GM19455 (cell line): Measurements from ENCODE around the gene FOS.

Experiments used
- ATAC-seq: cut with Tn5 transposase; IDR thresholded peaks from one replicate; pipeline ENCODE4 v1.9.1; 2021; ENCODE audit not compliant: unreplicated experiment

Gene FOS

DNA sequence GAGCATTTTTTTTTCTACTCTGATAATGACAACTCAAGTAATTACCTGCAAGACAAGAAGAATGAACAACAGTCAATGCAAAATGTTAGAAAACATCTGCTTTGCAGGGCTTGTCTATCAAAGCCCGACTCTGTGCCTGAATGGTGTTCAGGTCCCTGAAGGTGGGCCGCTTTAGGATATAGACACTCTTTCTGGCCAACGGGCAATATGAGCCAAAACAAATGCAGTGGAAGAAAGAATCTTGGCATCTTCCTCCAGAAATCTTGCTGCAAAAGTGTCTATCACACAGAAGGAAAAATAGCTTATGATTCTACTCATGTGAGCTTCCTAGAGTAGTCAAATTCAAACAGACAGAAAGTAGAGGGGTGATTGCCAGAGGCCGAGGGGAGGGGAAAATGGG is 32.7 kb downstream of the FOS start:
- no peak for ATAC-seq

DNA sequence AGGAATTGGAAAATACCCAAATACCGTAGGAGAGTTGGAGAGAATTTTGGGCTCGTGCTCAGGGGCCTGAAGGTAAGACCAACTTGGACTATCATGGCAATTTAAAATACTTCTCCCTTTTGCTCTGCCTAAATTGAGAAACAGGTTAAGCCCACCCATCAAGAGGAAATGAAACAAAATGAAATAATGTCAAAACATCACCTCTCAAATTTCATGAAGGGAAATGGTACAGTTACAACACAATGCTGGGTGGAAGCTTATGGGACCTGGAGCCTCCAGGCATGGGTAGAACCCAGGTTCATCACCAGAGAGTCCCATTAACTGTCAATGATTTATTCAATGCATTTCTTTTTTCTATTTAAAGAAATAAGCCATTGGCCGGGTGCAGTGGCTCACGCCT is 33.7 kb downstream of the FOS start:
- no peak for ATAC-seq

DNA sequence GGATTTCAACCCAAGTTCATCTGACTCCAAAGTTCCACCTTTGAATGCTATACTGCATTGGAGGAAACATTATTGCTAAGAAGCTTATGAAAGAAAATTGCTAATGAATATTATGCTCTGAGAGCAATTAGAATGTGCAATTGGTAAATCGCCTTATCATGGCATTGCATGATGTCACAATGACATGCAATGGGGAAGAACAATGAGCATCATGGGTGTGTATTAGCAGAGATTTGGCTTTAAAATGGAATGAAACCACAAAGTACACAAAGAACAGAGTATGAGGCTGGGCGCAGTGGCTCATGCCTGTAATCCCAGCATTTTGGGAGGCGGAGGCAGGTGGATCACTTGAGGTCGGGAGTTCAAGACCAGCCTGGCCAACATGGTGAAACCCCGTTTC is 34.7 kb downstream of the FOS start:
- ATAC-seq: no peak

DNA sequence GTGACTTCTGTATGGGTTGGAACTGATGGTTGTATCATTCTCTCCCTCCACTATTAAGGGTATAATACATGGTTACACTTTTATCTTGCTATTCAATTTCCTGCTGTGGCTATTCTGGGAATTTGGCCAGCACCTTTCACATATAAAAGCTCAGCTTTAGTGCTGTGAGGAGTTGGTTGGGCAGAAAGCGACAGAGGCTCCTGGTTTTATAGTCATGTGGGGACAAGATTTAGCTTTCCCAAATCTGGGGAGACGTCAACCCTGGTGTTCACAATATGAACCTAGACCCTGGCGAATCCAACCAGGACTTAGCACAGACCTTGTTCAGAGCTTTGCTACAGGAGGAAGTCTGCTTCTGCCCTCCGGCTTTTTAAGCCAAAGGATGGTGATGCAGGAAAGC is 36.5 kb downstream of the FOS start:
- no peak for ATAC-seq

DNA sequence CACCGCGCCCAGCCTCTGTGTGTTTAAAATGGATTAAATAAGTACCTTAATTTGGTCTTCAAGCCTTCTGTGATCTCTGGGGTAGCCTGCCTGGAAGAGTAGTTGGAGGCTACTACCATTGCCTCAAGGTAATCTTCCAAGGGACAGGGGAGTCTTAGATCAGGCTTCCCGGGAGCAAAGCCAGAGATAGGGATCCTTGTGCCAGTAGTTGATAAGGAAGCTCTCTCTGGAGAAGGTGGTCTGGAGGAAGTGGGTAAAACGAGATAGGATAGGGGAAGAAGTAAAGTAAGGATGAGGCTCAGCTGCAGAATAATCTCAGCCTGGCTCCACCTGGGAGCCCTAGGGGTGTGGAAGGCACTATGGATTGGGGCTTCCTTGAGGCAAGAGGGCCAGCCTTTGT is 38.5 kb downstream of the FOS start:
- no peak for ATAC-seq

DNA sequence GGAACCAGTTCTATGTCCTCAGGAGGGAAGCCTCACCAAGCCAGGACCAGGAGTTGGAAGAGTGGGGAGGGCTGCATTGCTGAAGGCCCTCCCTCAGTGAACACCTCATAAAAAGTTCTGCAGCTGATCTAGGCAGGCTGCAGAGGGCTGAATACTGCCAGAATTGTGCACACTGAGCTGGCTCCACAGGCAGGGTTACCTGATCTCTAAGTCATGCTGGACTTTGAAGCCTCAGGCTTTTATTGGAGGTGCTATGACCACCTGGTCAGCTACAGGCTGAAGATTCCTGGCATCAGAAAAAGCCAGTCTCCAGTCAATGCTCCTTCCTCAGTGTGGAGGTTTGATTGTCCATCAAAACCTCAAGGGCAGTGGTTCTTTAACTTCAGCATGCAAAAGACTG is 39.7 kb downstream of the FOS start:
- no peak for ATAC-seq

DNA sequence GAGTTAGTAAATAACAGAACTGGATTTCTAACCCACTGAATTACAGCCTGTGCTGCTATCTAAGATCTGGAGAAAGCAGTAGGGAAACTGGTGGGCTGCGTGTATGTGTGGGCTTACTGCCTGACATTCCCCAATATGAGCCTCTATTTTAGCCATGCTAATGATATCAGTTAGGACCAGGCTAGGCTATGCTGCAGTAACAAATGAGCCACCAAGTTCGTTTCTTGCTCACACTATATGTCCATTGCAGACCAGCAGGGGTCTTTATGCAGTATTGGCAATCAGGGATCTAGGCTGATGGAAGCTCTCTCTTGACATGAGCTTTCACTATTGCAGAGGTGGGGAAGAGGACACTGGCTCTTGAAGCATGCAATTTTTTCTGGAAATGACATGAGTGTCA is 40.4 kb downstream of the FOS start:
- ATAC-seq: no peak

DNA sequence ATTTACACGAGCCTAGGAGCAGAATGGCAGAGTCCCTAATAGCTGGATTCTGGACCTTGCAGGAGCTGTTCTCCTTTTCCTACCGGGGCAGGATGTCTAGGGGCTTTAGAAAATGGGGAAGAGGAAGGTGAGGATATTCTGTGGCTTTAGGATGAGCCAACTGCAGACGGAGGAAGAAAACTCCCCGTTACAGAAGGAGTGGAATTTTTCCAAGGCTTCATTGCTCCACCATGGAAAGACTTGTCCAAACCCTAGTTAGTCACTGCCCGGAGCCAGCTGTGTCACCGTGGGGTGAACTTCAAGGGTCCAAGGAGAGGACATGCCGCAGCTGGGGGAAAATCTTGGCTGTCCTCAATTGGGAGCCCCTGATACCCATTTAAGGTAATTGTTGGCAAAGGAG is 41.6 kb downstream of the FOS start:
- no peak for ATAC-seq

DNA sequence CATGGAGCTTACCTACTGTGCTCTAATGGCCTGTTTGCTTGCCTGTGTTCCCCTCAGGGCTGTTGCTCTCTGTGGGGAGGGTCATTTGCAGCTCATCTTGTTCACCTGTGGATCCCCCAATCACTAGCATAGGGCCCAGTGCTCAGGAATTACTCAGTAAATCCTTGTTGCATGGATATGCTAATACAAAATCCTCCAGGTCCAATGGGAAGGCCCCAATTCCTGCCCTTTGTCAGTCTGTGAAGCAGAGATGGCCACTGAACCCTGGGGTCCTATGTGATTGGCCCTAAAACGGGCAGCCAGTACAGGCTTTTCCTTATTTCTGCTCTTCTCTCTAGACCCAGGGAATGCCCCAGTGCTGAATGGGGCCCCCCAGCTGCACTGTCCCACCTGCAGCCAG is 44.1 kb downstream of the FOS start:
- no peak for ATAC-seq

DNA sequence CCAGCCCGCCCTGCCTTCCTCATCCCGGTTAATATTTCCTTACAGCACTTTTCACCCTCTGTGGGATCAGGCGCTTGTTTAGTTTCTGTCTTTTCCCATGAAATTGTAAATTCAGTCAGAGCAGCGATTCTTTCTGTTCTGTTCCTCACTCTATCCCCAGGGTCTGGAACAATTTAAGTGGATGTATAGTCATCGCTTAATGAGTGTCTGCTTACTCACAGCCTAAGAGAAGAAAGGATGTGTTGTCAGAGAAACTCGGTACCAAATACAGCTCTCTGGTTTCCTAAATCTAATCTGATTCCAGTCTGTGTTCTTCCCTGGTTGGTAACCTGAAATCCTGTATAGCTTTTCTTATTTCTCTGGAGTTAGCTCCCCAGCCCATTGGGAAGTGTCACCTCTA is 44.9 kb downstream of the FOS start:
- ATAC-seq: no peak

DNA sequence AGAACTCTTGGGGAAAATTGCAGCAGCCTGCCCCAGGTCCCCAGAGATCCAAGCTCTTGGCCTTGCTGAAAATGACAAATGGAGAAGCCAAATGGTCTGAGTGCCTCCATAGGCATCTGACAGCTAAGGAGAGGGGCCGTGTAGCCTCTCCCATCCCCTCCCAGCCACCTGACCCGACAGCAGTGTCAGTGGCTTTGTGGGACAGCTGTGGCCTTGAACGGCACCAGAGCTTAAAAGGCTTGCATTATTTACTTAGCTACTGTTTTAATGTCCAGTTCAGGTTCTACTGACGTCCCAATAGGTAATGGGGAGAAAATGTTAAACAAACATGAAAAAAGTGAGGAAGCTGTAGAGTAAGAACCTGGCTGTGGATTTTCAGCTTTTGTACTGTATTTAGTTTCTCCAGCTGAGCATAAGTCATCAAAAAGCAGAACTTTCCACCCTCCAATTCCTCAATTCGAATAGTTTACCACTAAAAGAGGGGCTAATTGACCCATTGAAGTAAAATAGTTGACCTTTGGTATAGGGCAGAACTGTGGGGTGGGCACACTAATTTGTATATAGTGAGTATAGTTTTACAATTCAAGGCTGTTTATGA is 50.0 kb downstream of the FOS start:
- ATAC-seq: no peak

DNA sequence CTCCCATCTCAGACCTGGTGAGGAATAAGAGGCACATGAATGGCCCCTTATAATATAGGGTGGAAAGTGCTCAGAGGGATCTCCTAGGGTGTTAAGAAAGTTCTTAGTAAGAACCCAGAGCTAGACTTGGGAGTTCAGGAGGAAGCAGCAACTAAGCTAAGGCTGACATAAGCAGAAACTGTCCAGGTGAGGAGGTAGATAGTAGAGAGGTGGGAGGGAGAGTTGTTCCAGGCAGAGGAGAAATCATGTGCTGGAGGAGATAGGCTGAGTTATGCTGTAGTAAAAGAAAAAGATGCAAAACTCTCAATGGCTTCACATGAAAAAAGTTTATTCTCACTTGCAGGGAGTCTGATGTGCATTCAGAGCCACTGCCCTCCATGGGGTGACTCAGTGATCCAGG is 50.7 kb downstream of the FOS start:
- no peak for ATAC-seq

DNA sequence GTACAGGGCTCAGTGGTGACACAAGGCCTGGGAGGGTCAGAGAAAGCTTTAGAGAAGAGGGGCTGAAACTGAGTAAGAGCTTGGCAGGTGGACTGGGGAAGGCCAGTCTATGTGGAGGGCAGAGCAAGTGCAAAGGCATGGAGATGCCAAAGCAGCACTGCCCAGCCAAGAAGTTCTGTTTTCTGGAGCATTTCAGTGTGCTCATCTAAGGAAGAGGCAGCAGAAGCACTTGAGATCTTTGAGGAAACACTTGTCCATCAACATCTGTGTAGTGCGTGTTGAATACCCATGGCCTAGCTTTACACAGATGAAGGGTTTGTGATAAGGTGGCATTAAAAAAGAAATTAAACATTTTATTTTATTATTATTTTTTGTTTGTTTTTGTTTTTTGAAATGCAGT is 52.8 kb downstream of the FOS start:
- ATAC-seq: no peak
